GM23338 (cell line): Measurements from ENCODE around the gene SARM1. TPM values are rescaled to one million over a fixed set of nuclear protein-coding genes. Genes with fewer than 3 reads are reported as not detected.

Experiments used
- ATAC-seq: fragments of 200-7000 bp; cut with Tn5 transposase; 3 replicates; pipeline ENCODE4 v1.9.1; 2020
- DNase-seq: peaks from one replicate; pipeline ENCODE4 v3.0.0-alpha.2; 2015; ENCODE audit warnings: low spot score
- H2AFZ ChIP-seq: fragments of 200-600 bp; sonication (generic); 2 replicates; pipeline ENCODE4 v1.8.0; 2016; ENCODE audit warnings: antibody characterized with exemption, mild to moderate bottlenecking, moderate library complexity
- H3F3A ChIP-seq: fragments of 200-600 bp; sonication (generic); replicated peaks from 2 replicates; pipeline ENCODE4 v1.8.0; 2017; ENCODE audit warnings: antibody characterized with exemption, mixed run types, low read depth
- H3K27ac ChIP-seq: fragments of 200-600 bp; sonication (generic); 2 replicates; pipeline ENCODE4 v1.6.1; 2016; ENCODE audit warnings: low read depth
- H3K27me3 ChIP-seq: fragments of 200-600 bp; sonication (generic); 2 replicates; pipeline ENCODE4 v1.8.0; 2016; ENCODE audit warnings: mild to moderate bottlenecking, mixed run types, moderate library complexity; ENCODE audit not compliant: insufficient read depth
- H3K36me3 ChIP-seq: fragments of 200-600 bp; sonication (generic); 2 replicates; pipeline ENCODE4 v1.8.0; 2016; ENCODE audit warnings: mild to moderate bottlenecking; ENCODE audit not compliant: insufficient read depth
- H3K4me1 ChIP-seq: fragments of 200-600 bp; sonication (generic); 2 replicates; pipeline ENCODE4 v1.8.0; 2016; ENCODE audit warnings: mild to moderate bottlenecking, moderate library complexity; ENCODE audit not compliant: insufficient read depth
- H3K4me2 ChIP-seq: fragments of 200-600 bp; sonication (generic); 2 replicates; pipeline ENCODE4 v1.7.1; 2017; ENCODE audit warnings: mixed run types
- H3K4me3 ChIP-seq: fragments of 200-600 bp; sonication (generic); 2 replicates; pipeline ENCODE4 v1.6.1; 2016; ENCODE audit warnings: mixed run types
- H3K79me2 ChIP-seq: fragments of 200-600 bp; sonication (generic); replicated peaks from 2 replicates; pipeline ENCODE4 v1.8.0; 2017; ENCODE audit warnings: mild to moderate bottlenecking; ENCODE audit not compliant: insufficient read depth
- H3K9me2 ChIP-seq: fragments of 200-600 bp; sonication (generic); 2 replicates; pipeline ENCODE4 v1.8.0; 2017; ENCODE audit not compliant: insufficient read depth
- H4K20me1 ChIP-seq: fragments of 200-600 bp; sonication (generic); replicated peaks from 2 replicates; pipeline ENCODE4 v1.8.0; 2017; ENCODE audit warnings: mild to moderate bottlenecking; ENCODE audit not compliant: insufficient read depth
- H3K27ac Mint-ChIP-seq: 2 replicates; pipeline ENCODE4 v1.8.0; 2020; ENCODE audit warnings: inconsistent platforms, mild to moderate bottlenecking, moderate library complexity, mixed read lengths
- H3K27me3 Mint-ChIP-seq: 3 replicates; pipeline ENCODE4 v1.8.0; 2022; ENCODE audit warnings: low read depth, mild to moderate bottlenecking, moderate library complexity, mixed read lengths, inconsistent platforms; ENCODE audit not compliant: insufficient read depth, poor library complexity
- H3K36me3 Mint-ChIP-seq: 3 replicates; pipeline ENCODE4 v1.8.0; 2021; ENCODE audit warnings: low read depth, mild to moderate bottlenecking, inconsistent platforms, moderate library complexity, mixed read lengths
- H3K4me1 Mint-ChIP-seq: 3 replicates; pipeline ENCODE4 v1.8.0; 2020; ENCODE audit warnings: mild to moderate bottlenecking, inconsistent platforms, mixed read lengths
- H3K4me3 Mint-ChIP-seq: 3 replicates; pipeline ENCODE4 v1.8.0; 2021; ENCODE audit warnings: moderate library complexity, mild to moderate bottlenecking, inconsistent platforms, mixed read lengths
- H3K9me3 Mint-ChIP-seq: 3 replicates; pipeline ENCODE4 v1.8.0; 2020; ENCODE audit warnings: moderate library complexity, mild to moderate bottlenecking, inconsistent platforms, mixed read lengths
- CREB1 ChIP-seq: fragments of 250-450 bp; sonication (Bioruptor Pico); IDR thresholded peaks from 2 replicates; pipeline ENCODE4 v1.5.0; 2020; ENCODE audit warnings: low read depth, mild to moderate bottlenecking, moderate library complexity
- EZH2phosphoT487 ChIP-seq: fragments of 200-600 bp; sonication (generic); IDR thresholded peaks from one replicate; pipeline ENCODE4 v1.8.1; 2018; ENCODE audit warnings: antibody characterized with exemption; ENCODE audit not compliant: unreplicated experiment
- POLR2AphosphoS5 ChIP-seq: IDR thresholded peaks from 2 replicates; pipeline ENCODE4 v1.6.1; 2016; ENCODE audit warnings: antibody characterized with exemption, low read depth
- polyA plus RNA-seq: library from polyadenylated mRNA; unstranded; fragments of >200 nt; fragmentation: Nextera tagmentation; extraction: Ambion mirVana; gene quantifications from 2 replicates; pipeline ENCODE4 v1.2.1, GENCODE V29; 2016
- total RNA-seq: library from RNA; depleted of rRNA; stranded (reverse); fragments of >200 nt; shearing (Covaris generic); gene quantifications from 2 replicates; pipeline ENCODE4 v1.2.3, GENCODE V29; 2014
- TF ChIP-seq, protein P1 (sequence below): IDR thresholded peaks from 2 replicates; pipeline ENCODE4 v1.6.1; 2016; ENCODE audit warnings: antibody characterized with exemption

SARM1 gene
- total and polyA plus RNA-seq, 2 experiments from 2014 or later = 0.89 to 15.3 TPM

DNA sequence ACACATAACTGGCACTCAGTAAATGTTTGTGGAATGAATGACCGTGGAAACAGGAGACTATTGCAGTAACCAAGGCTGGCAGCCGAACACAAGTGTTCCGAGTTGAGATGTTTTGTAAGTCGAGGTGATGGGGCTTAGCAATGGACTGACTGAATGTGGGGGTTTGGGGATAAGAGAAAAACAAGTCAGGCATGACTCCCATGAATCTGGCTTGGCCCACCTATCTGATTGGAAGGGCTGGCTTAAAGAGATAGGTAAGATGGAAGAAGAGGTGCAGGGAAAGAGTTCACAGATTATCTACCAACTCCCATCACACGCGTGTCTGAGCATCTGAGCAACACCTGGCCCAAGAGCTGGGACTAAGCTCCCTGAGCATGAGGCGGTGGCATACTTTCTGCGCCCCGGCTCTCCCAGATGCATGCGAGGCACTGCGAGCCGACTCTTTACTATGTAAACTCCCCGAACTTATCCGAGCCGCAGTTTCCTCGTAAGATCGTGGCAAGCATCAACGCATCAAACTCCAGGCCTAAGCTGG is 36.8 kb upstream of the SARM1 start:
- H3K27me3 Mint-ChIP-seq = peaks cover 15% of the 10 kb centered on the region
- Histone ChIP-seq H3F3A (no peaks in the 10 kb centered on the region), H3K36me3 (no peaks in the 10 kb centered on the region), H3K27ac (no peak overlapping the region), H3K27me3 (no peaks in the 10 kb centered on the region), H3K9me2 (no peaks in the 10 kb centered on the region), H2AFZ (peak overlapping the region; percentile 48), H3K4me3 (peak overlapping the region; percentile 80), H3K4me2 (peak overlapping the region; percentile 86), H3K79me2 (peaks cover 22% of the 10 kb centered on the region), H4K20me1 (peaks cover 5% of the 10 kb centered on the region; the same call in 1 of the 2 replicates), H3K4me1 (peaks cover 11% of the 10 kb centered on the region)
- peak; percentile 46 for DNase-seq
- H3K9me3 Mint-ChIP-seq = no peaks in the 10 kb centered on the region
- TF ChIP-seq POLR2AphosphoS5 (no peak), CREB1 (CRISPR knock-in tag) (no peak)
- H3K4me1 Mint-ChIP-seq = peaks cover 24% of the 10 kb centered on the region
- peak overlapping the region; percentile 98 for H3K4me3 Mint-ChIP-seq
- ATAC-seq = no peak; the same call in 2 of the 3 replicates
- peaks cover 3% of the 10 kb centered on the region; the same call in 1 of the 3 replicates for H3K36me3 Mint-ChIP-seq
- H3K27ac Mint-ChIP-seq = peak overlapping the region; percentile 8

DNA sequence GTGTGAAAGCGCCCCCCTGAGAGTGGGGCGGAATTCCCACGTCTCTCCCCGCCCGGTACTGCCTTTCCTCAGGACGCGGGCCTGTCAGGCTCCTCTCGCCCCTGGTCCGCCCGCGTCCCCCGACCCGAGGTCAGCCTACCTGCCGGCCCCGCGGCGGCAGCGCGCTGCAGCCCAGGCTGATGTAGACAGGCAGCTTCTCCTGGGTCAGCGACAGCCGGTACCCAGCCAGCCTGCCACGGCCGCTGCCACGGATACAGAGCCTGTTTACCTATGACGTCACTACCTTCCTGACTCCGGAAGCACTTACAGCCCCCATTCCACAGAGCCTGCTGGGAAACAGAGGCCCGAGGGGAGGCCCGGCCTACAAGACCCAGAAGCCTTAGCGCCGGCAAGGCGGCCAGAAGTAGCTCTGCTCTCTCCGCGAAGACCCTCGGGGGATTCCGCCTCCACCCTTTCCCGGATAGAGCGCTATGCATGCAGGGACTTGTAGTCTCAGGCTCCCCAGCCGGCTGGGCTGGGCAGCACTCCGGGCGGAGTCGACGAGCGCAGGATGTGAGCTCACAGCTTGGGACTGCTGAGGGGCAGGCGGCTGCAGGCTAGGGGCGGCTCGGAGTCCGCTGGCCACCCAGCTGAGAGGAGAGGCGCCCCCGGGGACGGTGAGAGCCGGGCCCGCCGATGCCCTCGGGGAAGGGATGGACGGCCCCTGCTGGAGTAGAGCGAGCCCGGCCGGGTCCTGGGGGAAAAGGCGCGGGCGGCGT is 36.1 kb upstream of the SARM1 start, which contains the start of the genes IFT20 and TNFAIP1:
Gene IFT20 (minus strand): TSS at position 272 of the 758 bp plus-strand sequence. CDS start 3,487 bp downstream, outside the sequence.
Gene TNFAIP1 (plus strand): TSS at position 561 of the 758 bp plus-strand sequence. CDS start 3,761 bp downstream, outside the sequence.
- H4K20me1 ChIP-seq = peaks cover 5% of the 10 kb centered on the region; the same call in 1 of the 2 replicates
- no peaks in the 10 kb centered on the region for H3K9me2 ChIP-seq
- peak within 1 kb of the TSS; percentile 86 for H3K4me2 ChIP-seq
- ATAC-seq = peak; percentile 93
- Mint-ChIP-seq H3K27ac (peak within 1 kb of the TSS; percentile 97), H3K27me3 (peaks cover 15% of the 10 kb centered on the region), H3K4me3 (peak within 1 kb of the TSS; percentile 98), H3K36me3 (peaks cover under 1% of the 10 kb centered on the region; the same call in 1 of the 3 replicates), H3K9me3 (no peaks in the 10 kb centered on the region), H3K4me1 (peaks cover 24% of the 10 kb centered on the region)
- no peaks in the 10 kb centered on the region for H3K36me3 ChIP-seq
- H3F3A ChIP-seq = no peaks in the 10 kb centered on the region
- peak; percentile 100 for DNase-seq
- H3K27ac ChIP-seq = peak within 1 kb of the TSS; percentile 51; the same call in 1 of the 2 replicates
- TF ChIP-seq, protein P1, sequence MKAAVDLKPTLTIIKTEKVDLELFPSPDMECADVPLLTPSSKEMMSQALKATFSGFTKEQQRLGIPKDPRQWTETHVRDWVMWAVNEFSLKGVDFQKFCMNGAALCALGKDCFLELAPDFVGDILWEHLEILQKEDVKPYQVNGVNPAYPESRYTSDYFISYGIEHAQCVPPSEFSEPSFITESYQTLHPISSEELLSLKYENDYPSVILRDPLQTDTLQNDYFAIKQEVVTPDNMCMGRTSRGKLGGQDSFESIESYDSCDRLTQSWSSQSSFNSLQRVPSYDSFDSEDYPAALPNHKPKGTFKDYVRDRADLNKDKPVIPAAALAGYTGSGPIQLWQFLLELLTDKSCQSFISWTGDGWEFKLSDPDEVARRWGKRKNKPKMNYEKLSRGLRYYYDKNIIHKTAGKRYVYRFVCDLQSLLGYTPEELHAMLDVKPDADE = peak; percentile 99
- TF ChIP-seq EZH2phosphoT487 (no peak), POLR2AphosphoS5 (peak; percentile 82), CREB1 (CRISPR knock-in tag) (peak; percentile 99)
- peak within 1 kb of the TSS; percentile 48 for H2AFZ ChIP-seq
- peaks cover 22% of the 10 kb centered on the region for H3K79me2 ChIP-seq
- H3K4me1 ChIP-seq = peaks cover 11% of the 10 kb centered on the region
- H3K27me3 ChIP-seq = no peaks in the 10 kb centered on the region
- H3K4me3 ChIP-seq = peak within 1 kb of the TSS; percentile 80
